ENCODE results near the gene ERF.

DNA sequence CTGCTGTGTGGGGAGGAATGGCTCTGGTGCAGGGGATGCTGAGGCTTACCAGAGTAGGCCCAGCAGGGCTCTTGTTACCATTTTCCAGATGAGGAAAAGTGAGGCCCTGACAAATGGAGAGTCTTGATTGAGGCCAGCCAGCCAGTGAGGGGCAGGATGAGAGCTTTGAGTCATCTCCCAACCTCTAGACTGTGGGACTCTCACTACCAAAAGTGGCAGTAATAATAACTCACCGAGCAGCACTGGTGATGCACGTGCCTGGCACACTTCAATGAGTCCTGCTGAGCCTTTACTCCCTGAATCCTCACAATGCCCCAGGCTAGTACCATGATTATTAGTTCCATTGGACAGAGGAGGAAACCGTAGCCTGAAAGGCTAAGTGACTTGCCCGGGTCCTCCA lies 21.9 kb upstream of the ERF start:
- TF ChIP-seq GATA3 (IDR thresholded peaks at IDR 0.05; ENCODE audit: low read depth, low read length) (no peak), GATA2 (IDR thresholded peaks at IDR 0.05; ENCODE audit: low read depth, low read length) (no peak)
